ENCODE results near the gene FAM149A. TPM values are rescaled to one million over a fixed set of nuclear protein-coding genes. Genes with fewer than 3 reads are reported as not detected.

The FAM149A gene
- total RNA-seq, 3 donors from 2014 or later (not counting 1 experiment from before 2014, with no cell fraction given): 0.33 TPM; not detected in 2

DNA sequence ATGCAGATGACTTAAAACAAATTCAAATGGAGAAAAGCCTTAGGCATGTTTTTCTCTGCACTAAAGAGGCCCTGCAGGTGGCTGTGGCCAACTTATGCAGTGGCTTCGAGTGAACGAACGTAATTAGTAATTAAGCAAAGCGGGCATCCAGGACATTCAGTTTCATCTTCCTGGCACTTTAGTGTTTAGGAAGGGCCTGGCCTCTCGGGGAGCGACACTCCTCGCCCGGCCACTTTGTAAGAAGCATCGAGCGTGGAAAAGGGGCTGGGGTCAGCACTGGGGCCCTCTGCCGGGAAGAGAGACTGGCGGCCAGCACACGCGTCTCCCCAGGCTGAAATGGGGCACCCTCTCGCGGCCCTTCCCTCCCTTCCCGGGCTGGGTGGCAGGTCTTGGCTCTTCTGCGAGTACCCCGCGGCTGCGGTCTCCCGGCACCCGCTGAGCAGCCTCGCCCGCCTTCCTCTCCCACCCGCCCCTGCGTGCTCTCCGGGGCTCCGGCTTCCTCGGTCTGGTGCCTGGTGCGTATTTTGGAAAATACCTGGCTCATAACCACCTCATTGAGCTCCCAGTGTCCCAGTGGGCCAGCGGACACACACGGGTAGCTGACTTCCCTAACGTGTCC, 86.2 kb downstream of the FAM149A start:
- ATAC-seq: peak; percentile 27 to 42 (median 34)
- H3K27me3 ChIP-seq (ENCODE audit: control insufficient read depth, insufficient read depth, low read length): no peaks in the 10 kb centered on the region
- Mint-ChIP-seq H3K27ac (peak overlapping the region; percentile 90 to 93), H3K4me1 (peaks cover 33 to 34% of the 10 kb centered on the region in 2 donors), H3K9me3 (no peaks in the 10 kb centered on the region), H3K27me3 (ENCODE audit: low read depth in 2 of 2) (peaks cover 2 to 3% of the 10 kb centered on the region in 2 donors), H3K4me3 (peak overlapping the region; percentile 86), H3K36me3 (no peaks in the 10 kb centered on the region)
- peaks cover 17% of the 10 kb centered on the region for H3K4me1 ChIP-seq (ENCODE audit: control insufficient read depth, insufficient read depth, low read length)
- H3K9me3 ChIP-seq (ENCODE audit: control insufficient read depth, insufficient read depth, low read length): no peaks in the 10 kb centered on the region
- TF ChIP-seq, protein P1, sequence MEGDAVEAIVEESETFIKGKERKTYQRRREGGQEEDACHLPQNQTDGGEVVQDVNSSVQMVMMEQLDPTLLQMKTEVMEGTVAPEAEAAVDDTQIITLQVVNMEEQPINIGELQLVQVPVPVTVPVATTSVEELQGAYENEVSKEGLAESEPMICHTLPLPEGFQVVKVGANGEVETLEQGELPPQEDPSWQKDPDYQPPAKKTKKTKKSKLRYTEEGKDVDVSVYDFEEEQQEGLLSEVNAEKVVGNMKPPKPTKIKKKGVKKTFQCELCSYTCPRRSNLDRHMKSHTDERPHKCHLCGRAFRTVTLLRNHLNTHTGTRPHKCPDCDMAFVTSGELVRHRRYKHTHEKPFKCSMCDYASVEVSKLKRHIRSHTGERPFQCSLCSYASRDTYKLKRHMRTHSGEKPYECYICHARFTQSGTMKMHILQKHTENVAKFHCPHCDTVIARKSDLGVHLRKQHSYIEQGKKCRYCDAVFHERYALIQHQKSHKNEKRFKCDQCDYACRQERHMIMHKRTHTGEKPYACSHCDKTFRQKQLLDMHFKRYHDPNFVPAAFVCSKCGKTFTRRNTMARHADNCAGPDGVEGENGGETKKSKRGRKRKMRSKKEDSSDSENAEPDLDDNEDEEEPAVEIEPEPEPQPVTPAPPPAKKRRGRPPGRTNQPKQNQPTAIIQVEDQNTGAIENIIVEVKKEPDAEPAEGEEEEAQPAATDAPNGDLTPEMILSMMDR (IDR thresholded peaks at IDR 0.05): no peak
- intact Hi-C loops (cut with micrococcal nuclease): loop anchor here (5.0 kb wide), 1 partner anchor 123 kb away; the partner anchor contains the start of gene TLR3
- peak overlapping the region; percentile 97 for H3K4me3 ChIP-seq (ENCODE audit: low read length)
- peak overlapping the region; percentile 95 for H3K27ac ChIP-seq (ENCODE audit: low read length)
- DNase-seq: peak; percentile 45 to 74
- WGBS (ENCODE audit: insufficient coverage): under 1% methylated on average over 34 of the region's 34 CpGs
- no peaks in the 10 kb centered on the region for H3K36me3 ChIP-seq (ENCODE audit: control insufficient read depth, insufficient read depth, low read length)

GRCh38 chr4:186191200-186192065, 86.9 kb downstream of the FAM149A start, which contains the start of gene CYP4V2:
CYP4V2 (plus strand) TSS chr4:186191567; CDS start chr4:186191824, 257 bp downstream.
- ATAC-seq: peak; percentile 86 to 94 (median 90)
- Mint-ChIP-seq H3K36me3 (peaks cover 7% of the 10 kb centered on the region), H3K9me3 (no peaks in the 10 kb centered on the region), H3K4me3 (peak within 1 kb of the TSS; percentile 97), H3K27me3 (ENCODE audit: low read depth in 2 of 2) (no peaks in the 10 kb centered on the region), H3K4me1 (peaks cover 40% of the 10 kb centered on the region in 2 donors), H3K27ac (peak within 1 kb of the TSS; percentile 92 to 93)
- H3K4me3 ChIP-seq (ENCODE audit: low read length): peak within 1 kb of the TSS; percentile 97
- H3K27ac ChIP-seq (ENCODE audit: low read length): peak within 1 kb of the TSS; percentile 95
- no peaks in the 10 kb centered on the region for H3K36me3 ChIP-seq (ENCODE audit: control insufficient read depth, insufficient read depth, low read length)
- H3K9me3 ChIP-seq (ENCODE audit: control insufficient read depth, insufficient read depth, low read length): no peaks in the 10 kb centered on the region
- WGBS (ENCODE audit: insufficient coverage): under 1% methylated on average over 107 of the region's 107 CpGs
- peaks cover 17% of the 10 kb centered on the region for H3K4me1 ChIP-seq (ENCODE audit: control insufficient read depth, insufficient read depth, low read length)
- H3K27me3 ChIP-seq (ENCODE audit: control insufficient read depth, insufficient read depth, low read length): no peaks in the 10 kb centered on the region
- intact Hi-C loops (cut with micrococcal nuclease): loop anchor here (5.0 kb wide), 1 partner anchor 124 kb away; the partner anchor contains the start of gene TLR3
- TF ChIP-seq, protein P1 (IDR thresholded peaks at IDR 0.05): peak; percentile 27
- peak; percentile 81 to 90 for DNase-seq

DNA sequence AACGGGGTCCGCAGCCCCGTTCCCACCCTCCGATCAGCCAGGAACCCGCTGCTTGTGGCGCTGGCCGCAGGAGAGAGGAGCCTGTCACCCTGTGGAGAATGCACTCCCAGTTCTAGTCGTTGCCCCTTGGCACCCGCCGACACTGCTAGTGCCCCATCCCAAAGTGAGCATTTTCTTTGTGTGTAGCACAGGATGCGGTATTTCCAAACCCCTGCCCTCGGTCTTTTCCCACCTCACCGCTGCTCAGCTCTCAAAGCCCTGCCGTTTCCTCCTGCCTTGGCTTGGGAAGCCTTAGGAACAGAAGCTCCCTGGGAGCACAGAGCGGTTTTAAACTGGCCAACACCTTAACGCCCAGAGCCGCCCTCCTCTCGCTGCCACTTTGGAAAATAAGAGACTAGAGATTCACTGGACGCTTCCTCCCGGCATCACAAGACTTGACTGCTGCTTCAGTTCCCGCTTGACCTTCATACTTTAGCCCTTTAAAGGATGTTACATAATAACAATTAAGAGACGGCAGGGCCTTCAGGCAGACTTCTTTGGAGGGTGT, 87.6 kb downstream of the FAM149A start:
- Histone ChIP-seq H3K9me3 (ENCODE audit: control insufficient read depth, insufficient read depth, low read length) (no peaks in the 10 kb centered on the region), H3K4me1 (ENCODE audit: control insufficient read depth, insufficient read depth, low read length) (peaks cover 17% of the 10 kb centered on the region), H3K4me3 (ENCODE audit: low read length) (peak overlapping the region; percentile 97), H3K27me3 (ENCODE audit: control insufficient read depth, insufficient read depth, low read length) (no peaks in the 10 kb centered on the region), H3K27ac (ENCODE audit: low read length) (peak overlapping the region; percentile 91), H3K36me3 (ENCODE audit: control insufficient read depth, insufficient read depth, low read length) (no peaks in the 10 kb centered on the region)
- Mint-ChIP-seq H3K4me1 (peaks cover 44 to 45% of the 10 kb centered on the region in 2 donors), H3K9me3 (no peaks in the 10 kb centered on the region), H3K4me3 (peak overlapping the region; percentile 97), H3K27me3 (ENCODE audit: low read depth in 2 of 2) (no peaks in the 10 kb centered on the region), H3K27ac (peak overlapping the region; percentile 92 to 93), H3K36me3 (peaks cover 14% of the 10 kb centered on the region)
- DNase-seq (peak in 1 of 2 donors; percentile 54), ATAC-seq (peak in 2 of 3 donors; percentile 3 to 12)
- intact Hi-C loops (cut with micrococcal nuclease): loop anchor here (5.0 kb wide), 1 partner anchor 125 kb away; the partner anchor contains the start of gene TLR3
- TF ChIP-seq, protein P1 (IDR thresholded peaks at IDR 0.05): no peak
- 3% methylated on average over 21 of the region's 22 CpGs for WGBS (ENCODE audit: insufficient coverage)

All from natural killer cell (primary cell).